ENCODE measurements around the gene RAMACL.
"Not testable (repeated sequence)": the region's sequence is repeated elsewhere in the genome, so short reads cannot be mapped to it uniquely, and the experiment has no call there.

Gene RAMACL

DNA sequence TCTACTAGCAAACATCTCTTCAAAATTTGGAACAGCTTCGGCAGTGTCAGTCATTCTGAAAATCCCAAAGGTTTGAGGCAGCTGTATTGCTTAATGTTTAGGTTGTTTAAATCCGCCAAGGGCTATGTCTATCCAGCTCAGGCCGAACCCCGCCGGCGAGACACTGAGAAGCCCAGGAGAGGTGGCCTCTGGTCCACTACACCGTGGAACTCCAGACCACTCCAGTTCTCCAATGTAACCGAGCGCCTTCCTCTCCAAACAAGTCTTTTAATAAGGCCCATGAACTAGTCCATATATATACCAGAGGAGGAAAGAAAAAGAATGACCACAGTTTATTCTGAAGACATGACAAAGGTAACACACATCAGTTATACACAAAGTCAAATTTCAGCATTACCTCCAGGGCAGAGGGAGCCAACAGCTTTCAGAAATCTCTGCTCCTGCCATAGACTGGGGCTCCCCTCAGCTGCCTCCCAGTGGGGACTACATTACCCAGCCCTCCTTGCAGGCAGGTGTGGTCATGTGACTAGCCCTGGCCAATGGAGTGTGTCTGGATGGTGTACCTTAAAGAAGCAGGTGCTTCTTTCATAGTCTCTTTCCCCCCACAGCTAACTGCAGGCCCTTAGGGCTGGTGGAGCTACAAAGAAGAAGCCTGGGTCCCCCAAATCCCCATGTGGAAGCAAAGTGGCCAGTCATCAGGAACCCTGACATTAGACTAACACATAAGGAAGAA lies at the start of gene RAMACL:
Gene RAMACL, minus strand, starts transcription at position 255 of the 733 bp plus-strand sequence. Its CDS starts 201 bp downstream, at position 54.
- DNase-seq (ENCODE audit: low read depth in 2 of 2), result no peak

DNA sequence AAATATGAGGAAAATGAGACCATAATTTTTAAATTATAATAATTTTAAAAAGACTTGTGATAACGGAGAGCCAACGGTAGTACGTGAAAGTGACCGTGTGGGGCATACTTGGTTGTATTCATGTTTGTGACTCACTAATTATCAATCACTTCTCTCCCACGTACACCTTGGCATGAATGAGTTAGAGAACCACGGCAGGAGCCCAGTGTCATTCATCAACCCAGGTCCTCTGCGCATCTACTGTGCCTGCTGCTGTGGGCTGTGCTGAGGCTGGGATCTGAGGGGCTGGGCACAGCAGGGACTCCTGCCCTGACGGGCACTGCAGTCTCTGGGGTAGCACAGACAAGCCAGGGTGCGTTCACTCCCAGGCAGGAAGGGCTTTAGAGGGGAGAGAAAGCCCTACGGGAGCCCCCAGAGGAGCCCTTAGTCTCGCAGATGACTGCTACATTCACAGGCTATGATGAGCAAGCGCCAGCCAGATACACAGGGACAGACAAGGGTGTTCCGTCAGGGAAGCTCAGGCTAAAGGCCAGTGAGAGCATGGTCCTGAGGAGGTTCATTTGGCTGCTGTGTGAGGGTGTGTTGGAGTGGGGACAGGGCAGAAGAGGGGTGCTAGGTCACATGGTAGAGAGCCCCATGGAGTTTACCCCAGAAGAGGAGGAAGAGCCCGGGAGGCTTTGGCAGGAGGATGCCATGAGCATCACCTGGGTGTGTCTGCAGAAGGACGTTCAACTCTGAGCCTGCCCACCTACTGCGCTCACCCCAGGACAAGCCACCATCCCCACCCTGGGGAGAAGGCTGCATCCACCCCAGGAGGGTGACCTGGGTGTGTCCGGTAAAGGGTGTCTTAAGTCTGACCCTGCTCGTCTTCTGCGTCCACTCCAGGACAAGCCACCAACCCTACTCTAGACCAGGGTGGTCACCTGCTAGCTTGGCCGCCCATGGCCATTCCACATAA lies 48.8 kb upstream of the RAMACL start:
- no peak for DNase-seq (ENCODE audit: low read depth in 2 of 2)

DNA sequence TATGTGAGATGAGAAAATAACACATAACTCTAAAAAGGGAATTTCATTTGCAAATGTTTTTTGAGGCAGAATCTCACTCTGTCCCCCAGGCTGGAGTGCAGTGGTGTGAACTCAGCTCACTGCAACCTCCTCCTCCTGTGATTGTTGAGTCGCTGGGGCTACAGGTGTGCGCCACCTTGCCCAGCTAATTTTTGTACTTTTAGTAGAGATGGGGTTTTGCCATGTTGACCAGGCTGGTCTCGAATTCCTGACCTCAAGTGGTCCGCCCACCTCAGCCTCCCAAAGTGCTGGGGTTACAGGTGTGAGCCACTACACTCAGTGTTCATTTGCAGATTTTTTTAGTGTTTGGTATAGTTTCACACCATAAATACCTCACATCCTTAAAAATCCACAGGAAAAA lies 48.1 kb upstream of the RAMACL start:
- DNase-seq (ENCODE audit: low read depth in 2 of 2), result not testable (repeated sequence)

DNA sequence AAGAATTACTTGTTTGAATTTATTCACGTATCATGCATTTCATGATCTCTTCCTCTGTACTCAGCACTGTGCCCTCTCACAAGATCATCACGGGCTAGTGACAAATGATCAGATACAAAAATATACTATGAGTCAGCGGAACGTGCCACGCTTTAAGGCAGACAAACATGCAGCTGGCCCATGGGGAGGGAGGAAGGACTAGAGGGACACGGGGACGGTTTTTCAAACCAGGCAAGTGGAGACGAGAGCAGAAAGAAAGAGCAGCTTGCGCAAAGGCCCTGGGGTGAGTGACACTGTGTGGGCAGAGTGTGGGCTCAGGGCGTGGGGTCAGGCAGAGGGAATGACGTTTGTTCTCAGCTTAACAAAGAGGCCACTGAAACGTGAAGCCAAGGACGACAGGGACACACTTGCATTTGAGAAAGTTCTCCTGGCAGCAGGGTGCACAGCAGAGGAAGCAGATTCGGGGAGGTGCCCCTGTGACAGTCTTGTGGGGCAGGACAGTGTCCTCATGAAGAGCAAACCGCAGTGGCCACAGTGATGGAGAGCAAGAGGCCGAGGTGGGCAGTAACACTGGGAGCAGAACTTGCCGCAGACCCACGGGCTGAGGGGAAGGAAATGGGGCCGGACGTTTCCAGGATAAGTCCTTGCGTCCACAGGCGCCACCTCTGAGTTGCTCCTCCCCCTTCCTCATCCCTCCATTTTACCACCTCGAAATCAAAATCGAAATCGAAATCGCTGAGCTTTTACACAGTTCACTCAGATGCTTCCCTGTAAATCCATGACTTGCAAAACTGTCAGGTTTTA lies 47.5 kb upstream of the RAMACL start:
- DNase-seq (ENCODE audit: low read depth in 2 of 2), result no peak

DNA sequence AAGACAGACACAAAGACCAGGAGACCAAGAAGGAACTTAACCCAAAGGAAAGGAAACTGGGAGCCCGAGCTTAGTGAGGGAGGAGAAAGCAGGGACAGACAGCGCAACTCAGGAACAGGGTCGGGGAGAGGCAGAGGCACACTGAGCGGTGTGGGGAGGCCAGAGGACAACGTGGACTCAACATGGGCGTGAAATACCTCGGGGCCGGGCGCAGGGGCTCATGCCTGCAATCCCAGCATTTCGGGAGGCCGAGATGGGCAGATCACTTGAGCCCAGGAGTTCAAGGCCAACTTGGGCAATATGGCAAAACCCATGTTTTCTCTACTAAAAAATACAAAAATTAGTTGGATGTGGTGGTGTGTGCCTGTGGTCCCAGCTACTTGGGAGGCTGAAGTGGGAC lies 46.3 kb upstream of the RAMACL start:
- no peak for DNase-seq (ENCODE audit: low read depth in 2 of 2)

DNA sequence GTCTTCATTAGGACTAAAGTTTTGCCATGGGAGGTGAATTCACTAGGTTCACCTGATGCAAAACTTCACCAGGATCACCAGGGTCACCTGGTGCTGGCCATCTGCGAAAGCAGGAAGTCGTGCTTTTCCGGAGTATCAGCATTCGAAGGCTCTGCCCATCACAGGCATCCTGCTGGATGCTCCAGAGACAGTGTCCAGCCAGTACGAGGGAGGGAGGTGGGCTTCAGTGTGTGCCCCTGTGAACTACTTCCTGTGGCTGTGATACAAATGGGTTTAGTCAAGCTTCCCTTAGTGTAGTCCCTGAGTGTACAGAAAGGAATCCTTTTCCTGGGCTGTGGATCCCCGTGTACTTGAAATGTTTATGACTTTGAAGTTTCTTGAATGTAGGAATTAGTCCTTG lies 44.0 kb upstream of the RAMACL start:
- no peak for DNase-seq (ENCODE audit: low read depth in 2 of 2)

DNA sequence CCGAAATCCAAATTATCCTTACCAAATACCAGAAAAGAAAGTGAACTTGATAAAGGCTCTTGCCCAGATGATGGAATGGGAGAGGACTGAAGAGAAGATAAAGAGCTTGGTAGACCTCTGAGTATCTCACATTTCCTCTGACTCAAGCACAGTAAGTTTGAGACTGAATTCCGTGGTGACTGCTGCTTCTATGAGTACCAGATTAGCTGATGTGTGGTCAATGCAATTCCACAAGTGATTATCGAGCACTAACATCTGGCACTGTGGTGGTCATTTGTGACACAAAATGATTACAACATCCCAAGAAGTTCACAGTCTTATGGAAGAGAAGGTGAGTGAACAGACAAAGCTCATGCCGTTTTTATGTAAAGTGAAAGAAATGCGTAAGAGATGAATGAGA lies 43.1 kb upstream of the RAMACL start:
- no peak for DNase-seq (ENCODE audit: low read depth in 2 of 2)

DNA sequence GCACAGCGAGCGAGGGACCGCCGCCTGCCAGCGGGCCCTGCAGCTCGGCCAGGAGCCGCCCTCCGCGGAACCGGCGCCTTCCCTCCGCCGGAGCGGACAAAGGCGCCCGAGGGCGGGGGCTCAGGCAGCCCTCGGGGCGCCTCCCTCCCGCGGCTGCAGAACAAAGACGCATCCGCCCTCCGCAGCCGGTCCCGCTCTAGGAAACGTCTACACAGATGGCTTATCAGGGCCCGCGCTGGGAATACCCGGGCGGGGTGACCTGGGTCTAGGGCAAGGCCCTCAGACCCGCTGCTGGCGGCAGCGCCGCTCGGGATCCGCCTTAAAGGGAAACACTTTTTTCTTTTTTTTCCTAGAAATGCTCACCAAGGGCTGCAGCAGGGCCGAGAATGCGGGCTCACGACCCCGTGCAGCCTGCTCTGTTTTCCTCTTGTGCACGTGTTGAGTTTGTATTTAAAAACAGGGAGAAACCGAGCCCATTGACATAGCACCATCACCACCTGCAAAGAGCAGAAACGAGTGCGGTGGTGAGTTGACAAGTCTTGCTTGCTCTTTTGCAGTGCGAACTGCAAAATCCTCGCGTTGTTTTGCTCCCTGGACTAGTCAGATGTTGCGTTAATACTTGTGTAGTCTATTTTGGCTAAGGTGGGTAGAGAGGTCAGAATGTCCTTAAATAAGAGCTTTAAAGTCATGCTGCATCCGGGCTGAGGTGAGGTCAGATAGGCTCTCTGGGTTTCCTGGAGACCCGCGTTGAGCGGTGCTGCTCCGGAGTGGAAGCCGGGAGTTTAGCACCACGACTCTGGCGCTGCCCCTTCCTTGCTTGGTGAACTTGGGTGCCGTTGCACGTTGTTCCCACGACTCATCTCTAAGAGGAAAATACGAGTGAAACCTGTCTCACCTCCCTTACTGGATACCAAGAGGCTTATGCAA lies 41.7 kb upstream of the RAMACL start:
- DNase-seq (ENCODE audit: low read depth in 2 of 2), result peak; percentile 9 to 13

DNA sequence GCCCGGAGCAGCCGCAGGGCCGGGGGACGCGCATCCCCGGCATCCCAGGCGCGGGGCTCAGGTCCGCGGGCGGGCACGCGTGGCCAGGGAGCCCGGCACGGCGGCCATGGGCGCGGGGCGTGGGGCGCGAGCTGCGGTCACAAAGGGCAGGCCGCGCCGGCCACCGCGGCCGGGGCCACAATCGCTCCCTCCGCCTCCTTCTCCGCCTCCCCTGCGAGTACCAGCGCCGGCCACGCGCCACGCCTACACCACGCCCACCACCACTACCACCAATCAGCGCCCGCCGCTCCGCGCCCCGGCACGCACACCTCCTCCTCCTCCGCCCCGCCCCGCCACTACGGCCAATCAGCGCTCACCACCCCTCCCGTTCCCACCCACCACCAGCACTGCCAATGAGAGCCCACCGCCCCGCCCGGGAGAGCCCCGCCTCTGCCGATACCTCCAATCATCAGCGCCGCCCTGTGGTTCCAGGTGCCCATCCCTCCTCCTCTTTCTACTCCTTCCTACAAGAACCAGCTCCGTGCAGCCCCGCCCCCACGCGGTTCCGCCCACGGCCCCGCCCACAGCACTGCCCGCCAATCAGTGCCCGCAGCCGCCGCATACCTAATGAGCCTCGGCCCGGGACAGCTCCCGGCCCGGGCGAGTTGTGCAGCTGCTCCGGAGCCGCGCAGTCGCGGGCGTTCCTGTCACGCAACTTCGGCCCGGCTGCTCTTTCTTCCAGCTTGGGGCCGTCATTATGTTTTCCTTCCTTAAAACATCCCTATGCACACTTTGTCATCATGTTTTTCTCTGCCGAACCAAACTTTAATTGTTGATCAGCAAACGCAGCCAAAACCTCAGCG lies 40.8 kb upstream of the RAMACL start, which contains the start of gene RPS6KA2:
Gene RPS6KA2, minus strand, starts transcription at position 219 of the 842 bp plus-strand sequence. CDS start 232 bp downstream, outside the sequence.
- DNase-seq (ENCODE audit: low read depth in 2 of 2), result peak; percentile 99

DNA sequence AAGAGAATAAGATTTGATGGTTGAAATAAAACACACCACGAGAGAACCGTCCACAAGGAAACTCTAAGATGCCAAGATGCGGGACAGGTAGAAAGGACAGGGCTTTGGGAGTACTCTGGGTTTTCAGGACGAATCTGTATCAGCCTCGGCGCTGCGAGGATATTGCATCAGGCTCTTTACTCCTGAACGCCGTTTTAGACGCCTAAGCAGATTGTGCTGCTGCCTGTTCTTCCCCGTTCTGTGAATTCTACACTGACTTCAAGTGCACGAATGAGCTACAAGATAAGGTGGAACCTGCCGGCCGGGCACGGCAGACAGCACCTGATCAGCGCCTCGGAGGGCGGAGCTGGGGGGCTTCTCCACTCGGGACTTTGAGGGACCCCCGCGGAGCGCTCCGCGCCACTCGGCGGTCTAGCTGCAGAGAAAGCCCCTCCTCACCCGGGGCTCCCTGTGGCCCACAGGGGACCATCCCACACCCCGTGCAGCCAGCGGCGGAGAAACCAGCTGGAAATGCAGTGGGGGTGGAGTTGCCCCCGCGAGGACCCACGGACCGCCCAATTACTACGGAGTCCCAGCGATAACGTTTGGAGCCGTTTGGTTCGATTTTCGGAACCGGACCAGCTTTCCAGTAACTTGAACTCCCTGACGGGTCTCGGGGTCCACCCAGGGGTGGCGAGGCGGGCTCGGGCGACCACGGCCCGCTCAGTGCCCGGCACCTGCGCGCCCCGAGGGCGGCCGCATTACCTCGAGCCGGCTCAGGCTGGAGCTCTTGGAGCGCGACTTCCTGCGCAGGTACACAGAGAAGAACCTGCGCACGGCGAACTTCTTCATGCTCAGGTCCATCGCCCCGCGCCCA lies 39.9 kb upstream of the RAMACL start:
- no peak for DNase-seq (ENCODE audit: low read depth in 2 of 2)

DNA sequence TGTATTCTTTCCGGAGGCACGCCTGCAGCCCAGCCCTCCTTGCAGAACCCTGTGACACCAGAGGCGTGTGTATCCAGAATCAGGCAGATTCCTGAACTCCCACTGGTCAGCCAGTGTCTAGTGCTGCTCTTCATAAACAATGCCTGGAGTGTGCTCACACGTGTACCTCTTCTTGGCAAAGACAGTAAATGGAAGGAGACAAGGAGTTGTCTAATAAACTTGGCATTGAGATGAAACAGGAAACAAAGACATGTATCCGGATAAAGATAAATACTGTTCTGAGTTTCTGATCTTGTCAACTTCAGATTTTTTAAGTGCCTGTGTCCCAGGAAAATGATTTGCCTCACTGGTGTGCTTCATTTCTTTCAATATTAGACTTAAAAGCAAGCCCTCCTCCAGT lies 38.9 kb upstream of the RAMACL start:
- no peak for DNase-seq (ENCODE audit: low read depth in 2 of 2)

DNA sequence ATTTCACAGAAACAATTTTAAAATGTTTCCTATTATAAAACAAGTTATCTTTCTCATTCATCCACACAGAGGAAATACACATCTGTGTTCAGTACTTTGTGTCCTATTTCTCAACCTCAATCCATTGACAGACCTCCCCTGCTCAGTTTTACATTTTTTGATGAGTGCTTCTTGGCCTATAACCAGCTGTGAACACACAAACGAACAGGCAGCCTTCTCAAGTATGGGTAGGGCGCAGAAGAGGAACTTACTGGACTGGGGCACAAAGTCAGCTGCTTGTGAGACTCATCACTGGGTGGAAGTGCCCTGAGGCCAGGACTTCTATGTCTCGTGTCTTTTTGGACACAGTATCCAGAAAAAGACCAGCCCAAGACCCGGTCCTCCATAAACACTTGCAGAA lies 37.8 kb upstream of the RAMACL start:
- no peak for DNase-seq (ENCODE audit: low read depth in 2 of 2)

DNA sequence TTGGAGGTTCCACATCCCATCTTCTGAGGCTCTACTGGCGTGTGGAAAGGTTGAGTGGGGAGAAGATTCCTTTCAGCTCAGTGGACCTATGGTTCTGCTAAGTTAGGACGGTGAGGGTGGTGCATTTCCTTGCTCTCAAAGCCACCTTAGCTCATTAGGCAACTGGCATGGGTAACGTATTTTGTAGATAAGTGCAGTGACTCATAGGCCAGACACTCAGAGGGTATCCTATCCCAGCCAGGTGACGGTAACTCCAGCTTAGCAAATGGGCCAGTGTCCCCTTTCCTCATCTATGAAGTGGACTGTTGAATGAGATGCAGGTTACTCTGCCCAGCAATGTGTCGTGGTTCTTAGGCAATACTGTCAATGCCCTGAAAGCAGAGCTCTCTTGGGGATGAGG lies 36.8 kb upstream of the RAMACL start:
- no peak for DNase-seq (ENCODE audit: low read depth in 2 of 2)

DNA sequence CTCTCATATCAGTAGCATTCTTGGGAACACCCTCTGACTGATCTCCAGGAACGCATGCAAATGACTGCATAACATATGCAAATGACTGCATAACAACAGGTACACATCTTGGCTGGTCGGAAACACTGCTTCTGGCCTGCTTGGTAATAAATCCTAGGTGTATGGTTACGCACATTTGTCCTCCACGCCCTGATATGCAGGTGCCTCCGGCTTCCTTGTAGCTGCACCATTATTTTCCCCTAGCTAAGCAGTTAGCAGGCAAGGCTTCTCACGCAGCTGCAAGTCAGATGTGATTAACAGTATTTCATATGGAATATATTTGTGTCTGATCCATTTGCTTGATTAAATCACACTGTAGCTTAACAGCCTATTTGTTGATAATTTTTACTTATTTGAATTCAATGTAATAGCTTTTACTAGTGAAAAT lies 34.6 kb upstream of the RAMACL start:
- DNase-seq (ENCODE audit: low read depth in 2 of 2), result no peak

DNA sequence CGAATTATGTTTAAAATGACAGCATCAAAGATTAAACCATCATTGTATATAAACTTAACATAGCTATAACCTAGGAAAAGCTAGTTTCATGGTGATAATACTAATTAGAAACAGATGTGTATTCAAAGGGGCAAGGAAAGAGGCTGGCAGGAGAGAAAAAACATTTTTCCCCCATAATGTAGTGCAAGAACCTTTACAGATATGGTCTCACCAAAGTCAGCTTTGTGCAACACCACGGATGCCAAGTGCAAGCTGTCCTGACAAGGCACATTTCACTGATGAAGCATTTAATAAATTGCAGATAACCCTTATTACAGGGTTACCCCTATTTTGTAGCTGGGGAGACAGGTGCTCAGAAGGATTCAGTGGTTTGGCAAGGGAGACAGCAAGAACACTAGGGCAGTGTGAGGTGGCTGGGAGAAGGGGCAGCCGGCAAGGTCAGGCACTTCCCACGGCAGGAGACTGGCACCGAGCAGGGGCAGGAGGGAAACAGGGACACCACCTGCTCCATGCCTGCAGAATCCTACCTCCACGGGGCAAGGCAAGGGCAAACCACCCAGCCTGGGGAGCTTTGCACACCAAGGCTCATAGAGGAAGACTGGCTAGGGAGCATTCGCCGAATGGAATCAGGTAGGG lies 34.1 kb upstream of the RAMACL start:
- DNase-seq (ENCODE audit: low read depth in 2 of 2), result no peak

DNA sequence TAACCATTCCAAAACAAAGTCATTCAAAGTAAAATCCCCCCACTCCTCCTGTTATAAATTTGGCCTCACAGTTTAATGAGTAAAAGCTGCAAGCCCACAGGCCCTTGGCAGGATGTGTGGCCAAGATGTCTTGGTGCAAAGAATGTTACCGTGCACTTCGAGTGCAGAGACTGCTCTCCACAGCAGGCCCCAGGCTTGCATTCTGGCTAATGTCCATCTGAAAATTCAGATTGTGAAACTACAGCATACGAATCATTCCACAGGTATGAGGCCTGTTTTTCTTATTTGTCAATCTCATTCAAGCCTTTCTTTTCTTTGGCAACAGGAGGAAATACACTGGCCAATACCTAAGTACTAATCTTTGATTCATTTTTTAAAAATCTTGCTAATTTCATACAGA lies 33.4 kb upstream of the RAMACL start:
- no peak for DNase-seq (ENCODE audit: low read depth in 2 of 2)

DNA sequence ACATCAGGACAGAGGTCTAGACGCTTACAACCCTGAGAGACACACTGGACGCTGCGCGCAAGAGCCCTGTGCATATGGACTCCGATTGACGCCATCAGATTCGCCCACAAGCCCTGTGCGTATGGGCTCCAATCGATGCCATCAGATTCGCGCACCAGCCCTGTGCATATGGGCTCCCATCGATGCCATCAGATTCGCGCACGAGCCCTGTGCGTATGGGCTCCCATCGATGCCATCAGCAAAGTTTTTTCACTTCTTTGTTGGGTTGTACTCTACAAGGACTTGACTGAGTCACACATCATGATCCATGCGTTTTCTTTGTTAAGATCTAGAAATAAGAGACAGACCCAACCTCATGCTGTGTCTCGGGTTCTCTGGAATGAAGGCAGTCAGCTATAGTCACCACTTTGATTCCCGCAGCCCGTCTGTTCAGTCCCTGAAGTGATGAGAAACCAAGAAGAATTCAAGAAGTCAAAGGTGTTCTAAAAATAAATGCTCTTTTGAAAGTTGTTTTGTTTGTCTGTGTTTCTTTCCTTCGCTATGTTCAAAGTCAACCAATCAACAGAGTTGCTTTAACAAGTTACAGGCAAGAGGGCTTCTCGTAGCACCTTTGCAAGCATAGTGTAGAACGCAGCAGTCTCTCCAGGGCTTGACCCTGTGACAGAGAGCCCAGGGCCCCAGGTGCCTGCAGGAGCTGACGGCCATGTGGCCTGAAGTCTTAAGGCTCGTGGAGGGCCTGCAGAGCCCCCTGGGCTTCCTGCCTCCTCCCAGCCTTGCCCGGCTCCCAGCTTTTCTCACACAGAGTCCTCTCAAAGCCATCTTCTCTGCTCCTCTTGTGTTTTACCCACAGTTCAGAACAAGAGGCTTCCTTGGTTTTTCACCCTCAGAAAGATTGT lies 32.6 kb upstream of the RAMACL start:
- no peak for DNase-seq (ENCODE audit: low read depth in 2 of 2)

Data from stimulated activated CD8-positive, alpha-beta memory T cell treated with anti-CD3 and anti-CD28 coated beads, Interleukin-15, amount 100 ng/mL, for 4 hours (primary cell).